Panc1 (cell line): ENCODE data around the gene NTNG1.

ENCODE experiments used
- CTCF ChIP-seq: fragments of 450-650 bp; IDR thresholded peaks from 2 replicates; pipeline ENCODE4 v1.5.1; 2017; ENCODE audit warnings: mild to moderate bottlenecking
- POLR2AphosphoS5 ChIP-seq: IDR thresholded peaks from 2 replicates; pipeline ENCODE4 v1.6.1; 2012; ENCODE audit warnings: mild to moderate bottlenecking, low read depth, low read length, moderate library complexity

GRCh38 chr1:107175102-107175909, 34.5 kb downstream of the NTNG1 start:
- no peak for TF ChIP-seq CTCF
- TF ChIP-seq POLR2AphosphoS5: no peak
